HG02938 (cell line): Measurements from ENCODE around the gene GUK1.
"Not testable (repeated sequence)": the region's sequence is repeated elsewhere in the genome, so short reads cannot be mapped to it uniquely, and the experiment has no call there.

Source experiments
- ATAC-seq: cut with Tn5 transposase; IDR thresholded peaks from one replicate; pipeline ENCODE4 v1.9.1; 2021; ENCODE audit warnings: mild to moderate bottlenecking, moderate library complexity; ENCODE audit not compliant: unreplicated experiment

Gene GUK1

GRCh38 chr1:228161866-228162265, 21.8 kb downstream of the GUK1 start:
- no peak for ATAC-seq

GRCh38 chr1:228162286-228163006, 22.4 kb downstream of the GUK1 start:
- ATAC-seq, result no peak

GRCh38 chr1:228163007-228163753, 23.1 kb downstream of the GUK1 start:
- ATAC-seq, result no peak

- no peak for ATAC-seq
Observed at GRCh38 chr1:228163776-228164519, 23.9 kb downstream of the GUK1 start.

- peak; percentile 2 for ATAC-seq
Observed at GRCh38 chr1:228164561-228165371, 24.7 kb downstream of the GUK1 start.

GRCh38 chr1:228165372-228166169, 25.5 kb downstream of the GUK1 start, which contains the start of gene IBA57:
TSS of gene IBA57 (plus strand) at chr1:228165804. CDS start at chr1:228165817, 13 bp downstream.
- peak; percentile 77 for ATAC-seq

- peak; percentile 20 for ATAC-seq
Observed at GRCh38 chr1:228166170-228166936, 26.3 kb downstream of the GUK1 start.

GRCh38 chr1:228168563-228169270, 28.6 kb downstream of the GUK1 start:
- no peak for ATAC-seq

GRCh38 chr1:228169345-228169744, 29.3 kb downstream of the GUK1 start:
- no peak for ATAC-seq

GRCh38 chr1:228170666-228171065, 30.6 kb downstream of the GUK1 start:
- no peak for ATAC-seq

- ATAC-seq, result no peak
Observed at GRCh38 chr1:228171221-228171891, 31.3 kb downstream of the GUK1 start.

GRCh38 chr1:228172591-228173527, 32.8 kb downstream of the GUK1 start:
- no peak for ATAC-seq

- not testable (repeated sequence) for ATAC-seq
Observed at GRCh38 chr1:228173528-228174481, 33.7 kb downstream of the GUK1 start.

- no peak for ATAC-seq
Observed at GRCh38 chr1:228174482-228175315, 34.6 kb downstream of the GUK1 start.
